Stimulated activated effector memory CD8-positive, alpha-beta T cell treated with anti-CD3 and anti-CD28 coated beads, Interleukin-12 subunit alpha, Interleukin-12 subunit beta, amount 100 ng/mL, for 72 hours (primary cell): ENCODE data around the gene PPP2R5D.
"Not testable (repeated sequence)": the region's sequence is repeated elsewhere in the genome, so short reads cannot be mapped to it uniquely, and the experiment has no call there.

Experiments used
- ATAC-seq: fragments of 150-1000 bp; cut with Tn5 transposase; 2 replicates; pipeline ENCODE4 v1.10.0; 2021
- DNase-seq, 2 donors: peaks; one replicate each; pipeline ENCODE4 v3.0.0; 2021 to 2022; ENCODE audit warnings: low spot score in 2 of 2
- H3K27ac Mint-ChIP-seq: one replicate; pipeline ENCODE4 v1.8.0; 2022; ENCODE audit warnings: mild to moderate bottlenecking, mixed read lengths
- H3K36me3 Mint-ChIP-seq: one replicate; pipeline ENCODE4 v1.8.0; 2022; ENCODE audit warnings: mild to moderate bottlenecking, mixed read lengths
- H3K4me1 Mint-ChIP-seq: one replicate; pipeline ENCODE4 v1.8.0; 2022; ENCODE audit warnings: mixed read lengths
- H3K4me3 Mint-ChIP-seq: one replicate; pipeline ENCODE4 v1.8.0; 2022; ENCODE audit warnings: mild to moderate bottlenecking, mixed read lengths
- H3K9me3 Mint-ChIP-seq: one replicate; pipeline ENCODE4 v1.8.0; 2022; ENCODE audit warnings: mixed read lengths

PPP2R5D gene

DNA sequence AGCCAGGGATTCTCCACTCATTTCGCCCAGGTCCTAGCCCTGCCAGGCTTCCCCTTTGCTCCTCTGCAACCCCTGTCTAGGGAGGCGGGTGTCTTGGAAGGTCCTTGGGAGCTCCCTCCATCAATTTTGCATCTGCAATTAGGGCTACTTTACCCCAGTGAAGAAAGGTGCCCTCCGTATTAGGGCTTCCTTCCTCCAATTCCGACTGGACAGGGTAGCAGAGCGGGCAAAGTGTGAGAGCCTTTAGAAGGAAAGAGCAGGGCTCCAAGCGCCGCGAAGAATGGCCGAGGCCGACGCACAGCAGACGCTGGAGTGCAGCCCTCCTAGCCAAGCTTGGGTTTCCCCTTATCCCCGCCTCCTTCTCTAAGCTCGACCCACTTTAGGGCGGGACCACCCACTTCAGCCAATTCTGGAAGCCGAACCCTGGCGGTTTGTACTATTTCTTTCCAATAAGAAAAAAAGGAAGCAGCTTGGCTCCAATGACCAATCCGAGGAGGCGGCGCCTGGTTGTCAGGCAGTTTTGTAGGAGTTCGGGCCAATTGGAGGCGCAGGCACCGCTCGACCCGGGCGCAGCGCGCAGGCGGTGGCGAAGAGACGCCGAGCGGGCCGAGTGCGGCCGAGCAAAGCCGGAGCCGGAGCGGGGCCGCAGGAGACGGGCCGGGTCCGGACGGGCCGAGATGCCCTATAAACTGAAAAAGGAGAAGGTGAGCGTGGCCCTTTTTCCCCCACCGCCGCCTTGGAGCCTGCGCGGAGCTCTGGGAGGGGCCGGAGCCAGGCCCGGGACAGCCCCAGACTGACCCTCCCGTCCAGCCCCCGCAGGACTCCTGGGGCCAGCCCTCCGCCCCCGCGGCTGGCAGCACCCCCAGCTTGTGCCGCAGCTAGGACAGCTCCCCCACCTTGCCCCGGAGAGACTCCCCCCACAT is at the start of gene PPP2R5D:
Gene PPP2R5D, plus strand, starts transcription at position 570 of the 923 bp plus-strand sequence. Its CDS starts 108 bp downstream, at position 678.
- DNase-seq = peak; percentile 78 to 96
- Mint-ChIP-seq H3K27ac (peak within 1 kb of the TSS; percentile 95), H3K4me1 (peaks cover 59% of the 10 kb centered on the region), H3K36me3 (peaks cover 17% of the 10 kb centered on the region), H3K9me3 (no peaks in the 10 kb centered on the region), H3K4me3 (peak within 1 kb of the TSS; percentile 98)
- ATAC-seq = peak; percentile 94

DNA sequence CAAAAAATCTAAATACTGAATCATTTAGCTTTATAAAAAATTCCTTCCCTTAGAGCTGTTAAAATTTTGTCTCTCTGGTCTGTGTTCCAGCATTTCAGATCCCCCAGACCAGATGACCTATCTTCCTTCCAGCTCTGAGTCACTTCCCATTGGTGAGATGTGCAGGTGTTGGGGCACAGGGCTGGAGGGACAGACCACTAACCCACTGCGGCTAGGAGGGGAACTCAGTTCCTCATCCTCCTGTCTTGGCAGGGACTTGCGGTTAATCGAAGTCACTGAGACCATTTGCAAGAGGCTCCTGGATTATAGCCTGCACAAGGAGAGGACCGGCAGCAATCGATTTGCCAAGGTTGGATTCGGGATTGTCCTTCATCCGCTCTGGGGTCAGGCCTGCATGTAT is 49.0 kb upstream of the PPP2R5D start:
- no peak for ATAC-seq
- no peak overlapping the region for H3K27ac Mint-ChIP-seq
- H3K9me3 Mint-ChIP-seq = no peaks in the 10 kb centered on the region
- no peak for DNase-seq
- H3K36me3 Mint-ChIP-seq = peaks cover 96% of the 10 kb centered on the region
- no peak overlapping the region for H3K4me3 Mint-ChIP-seq
- peaks cover 47% of the 10 kb centered on the region for H3K4me1 Mint-ChIP-seq

DNA sequence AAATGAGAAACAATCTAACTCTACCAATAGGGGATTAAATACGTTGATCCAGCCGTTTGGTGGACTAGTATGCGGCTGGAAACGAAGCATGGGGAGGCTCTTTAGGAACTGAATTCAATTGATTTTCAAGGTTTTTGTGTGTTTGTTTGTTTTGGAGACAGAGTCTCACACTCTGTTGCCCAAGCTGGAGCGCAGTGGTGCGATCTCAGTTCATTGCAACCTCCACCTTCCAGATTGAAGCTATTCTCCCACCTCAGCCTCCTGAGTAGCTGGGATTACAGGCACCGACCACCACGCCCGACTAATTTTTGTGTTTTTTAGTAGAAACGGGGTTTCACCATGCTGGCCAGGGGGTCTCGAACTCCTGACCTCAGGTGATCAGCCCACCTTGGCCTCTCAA is 48.0 kb upstream of the PPP2R5D start:
- peaks cover 96% of the 10 kb centered on the region for H3K36me3 Mint-ChIP-seq
- no peak overlapping the region for H3K4me3 Mint-ChIP-seq
- H3K9me3 Mint-ChIP-seq = no peaks in the 10 kb centered on the region
- DNase-seq (no peak), ATAC-seq (no peak)
- H3K27ac Mint-ChIP-seq = peak overlapping the region; percentile 21
- peaks cover 37% of the 10 kb centered on the region for H3K4me1 Mint-ChIP-seq

- Mint-ChIP-seq H3K27ac (peak overlapping the region; percentile 35), H3K4me3 (no peak overlapping the region), H3K9me3 (no peaks in the 10 kb centered on the region), H3K36me3 (peaks cover 85% of the 10 kb centered on the region), H3K4me1 (peaks cover 24% of the 10 kb centered on the region)
- no peak for ATAC-seq
- DNase-seq = no peak
Observed at GRCh38 chr6:42937548-42938427, 46.6 kb upstream of the PPP2R5D start.

DNA sequence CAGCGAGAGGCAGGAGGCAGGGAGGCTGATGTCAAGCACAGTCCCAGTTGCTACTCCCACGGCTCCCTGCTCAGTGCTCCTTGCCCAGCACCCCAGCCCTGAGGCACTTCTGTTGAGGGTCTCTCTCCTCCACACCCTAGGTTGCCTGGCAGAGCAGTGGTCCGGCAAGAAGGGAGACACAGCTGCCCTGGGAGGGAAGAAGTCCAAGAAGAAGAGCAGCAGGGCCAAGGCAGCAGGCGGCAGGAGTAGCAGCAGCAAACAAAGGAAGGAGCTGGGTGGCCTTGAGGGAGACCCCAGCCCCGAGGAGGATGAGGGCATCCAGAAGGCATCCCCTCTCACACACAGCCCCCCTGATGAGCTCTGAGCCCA is 46.0 kb upstream of the PPP2R5D start:
- ATAC-seq (no peak), DNase-seq (no peak)
- Mint-ChIP-seq H3K4me3 (no peak overlapping the region), H3K4me1 (peaks cover 18% of the 10 kb centered on the region), H3K36me3 (peaks cover 80% of the 10 kb centered on the region), H3K27ac (peak overlapping the region; percentile 35), H3K9me3 (no peaks in the 10 kb centered on the region)

GRCh38 chr6:42938987-42939809 is 45.2 kb upstream of the PPP2R5D start:
- Mint-ChIP-seq H3K4me3 (no peak overlapping the region), H3K9me3 (no peaks in the 10 kb centered on the region), H3K27ac (peak overlapping the region; percentile 54), H3K4me1 (peaks cover 17% of the 10 kb centered on the region), H3K36me3 (peaks cover 80% of the 10 kb centered on the region)
- ATAC-seq = no peak
- DNase-seq = no peak

DNA sequence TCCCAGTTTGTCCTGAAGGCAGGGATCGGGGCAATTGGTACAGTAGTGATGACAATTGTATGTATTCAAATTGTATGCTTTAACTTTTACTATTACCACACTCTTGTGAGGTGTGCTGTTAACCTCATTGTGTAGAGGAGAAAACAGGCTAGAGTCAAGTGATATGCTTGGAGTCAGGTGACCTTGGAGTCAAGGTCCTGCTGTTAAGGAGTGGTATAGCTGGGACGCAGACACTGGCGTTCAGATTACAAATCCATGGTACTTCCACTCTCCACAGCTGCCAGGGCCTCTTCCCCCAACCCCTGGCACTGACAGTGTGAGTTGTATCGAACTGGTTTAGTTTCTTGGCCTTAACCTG is 44.6 kb upstream of the PPP2R5D start:
- no peaks in the 10 kb centered on the region for H3K9me3 Mint-ChIP-seq
- DNase-seq (no peak), ATAC-seq (no peak)
- H3K36me3 Mint-ChIP-seq = peaks cover 79% of the 10 kb centered on the region
- peaks cover 17% of the 10 kb centered on the region for H3K4me1 Mint-ChIP-seq
- peak overlapping the region; percentile 54 for H3K27ac Mint-ChIP-seq
- H3K4me3 Mint-ChIP-seq = no peak overlapping the region

DNA sequence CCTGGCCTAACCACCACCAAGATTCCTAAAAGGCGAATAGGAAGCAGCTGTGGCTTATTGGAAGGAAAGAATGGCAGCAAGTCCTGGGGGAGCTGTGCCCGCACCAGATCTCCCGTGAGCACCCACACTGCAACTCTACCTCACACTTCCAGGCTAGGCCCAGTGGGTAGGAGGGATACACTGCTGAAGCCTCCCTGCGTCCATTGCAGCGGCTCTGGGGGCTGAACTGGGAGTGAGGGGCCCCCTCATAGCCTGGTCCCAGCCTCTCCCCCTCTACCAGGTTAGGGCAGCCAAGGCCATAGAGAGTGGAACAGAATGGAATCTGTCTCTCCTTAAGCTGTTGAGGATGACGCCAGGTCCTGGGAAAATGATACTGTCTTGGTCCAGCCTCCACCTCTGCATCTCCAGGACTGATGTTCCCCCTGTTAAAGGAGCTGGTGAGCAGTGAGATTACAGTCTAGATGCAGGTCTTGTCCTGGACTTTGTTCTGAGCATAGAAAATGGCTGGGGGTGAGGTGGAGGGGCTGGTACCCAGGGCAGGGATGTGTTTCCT is 43.8 kb upstream of the PPP2R5D start:
- peaks cover 17% of the 10 kb centered on the region for H3K4me1 Mint-ChIP-seq
- ATAC-seq (no peak), DNase-seq (no peak)
- H3K4me3 Mint-ChIP-seq = no peak overlapping the region
- H3K27ac Mint-ChIP-seq = peak overlapping the region; percentile 54
- no peaks in the 10 kb centered on the region for H3K9me3 Mint-ChIP-seq
- H3K36me3 Mint-ChIP-seq = peaks cover 76% of the 10 kb centered on the region

DNA sequence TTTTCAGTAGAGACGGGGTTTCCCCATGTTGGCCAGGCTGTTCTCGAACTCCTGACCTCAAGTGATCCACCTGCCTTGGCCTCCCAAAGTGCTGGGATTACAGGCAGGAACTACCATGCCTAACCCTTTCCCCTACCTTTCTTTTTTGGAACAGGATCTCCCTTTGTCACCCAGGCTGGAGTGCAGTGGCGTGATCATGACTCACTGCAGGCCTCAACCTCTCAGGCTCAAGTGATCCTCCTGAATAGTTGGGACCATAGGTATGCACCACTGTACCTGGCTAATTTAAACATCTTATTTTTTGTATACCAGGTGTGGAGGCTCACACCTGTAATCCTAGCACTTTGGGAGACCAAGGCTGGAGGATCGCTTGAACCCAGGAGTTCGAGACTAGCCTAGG is 43.0 kb upstream of the PPP2R5D start:
- H3K4me3 Mint-ChIP-seq, H3K9me3 Mint-ChIP-seq, ATAC-seq, DNase-seq: not testable (repeated sequence)
- Mint-ChIP-seq H3K36me3 (peaks cover 68% of the 10 kb centered on the region), H3K27ac (peak overlapping the region; percentile 54), H3K4me1 (peaks cover 17% of the 10 kb centered on the region)

- no peaks in the 10 kb centered on the region for H3K9me3 Mint-ChIP-seq
- ATAC-seq (no peak), DNase-seq (no peak)
- H3K36me3 Mint-ChIP-seq = peaks cover 58% of the 10 kb centered on the region
- H3K4me1 Mint-ChIP-seq = peaks cover 12% of the 10 kb centered on the region
- H3K27ac Mint-ChIP-seq = no peak overlapping the region
- H3K4me3 Mint-ChIP-seq = no peak overlapping the region
Observed at GRCh38 chr6:42942444-42942843, 41.9 kb upstream of the PPP2R5D start.

GRCh38 chr6:42947950-42948349 is 36.4 kb upstream of the PPP2R5D start:
- Mint-ChIP-seq H3K27ac (peak overlapping the region; percentile 12), H3K9me3 (no peaks in the 10 kb centered on the region), H3K4me1 (no peaks in the 10 kb centered on the region), H3K36me3 (peaks cover 34% of the 10 kb centered on the region), H3K4me3 (no peak overlapping the region)
- ATAC-seq = no peak
- no peak for DNase-seq

- ATAC-seq (no peak), DNase-seq (no peak)
- H3K36me3 Mint-ChIP-seq = peaks cover 14% of the 10 kb centered on the region
- no peak overlapping the region for H3K4me3 Mint-ChIP-seq
- peak overlapping the region; percentile 17 for H3K27ac Mint-ChIP-seq
- no peaks in the 10 kb centered on the region for H3K9me3 Mint-ChIP-seq
- no peaks in the 10 kb centered on the region for H3K4me1 Mint-ChIP-seq
Observed at GRCh38 chr6:42952389-42952788, 32.0 kb upstream of the PPP2R5D start.

DNA sequence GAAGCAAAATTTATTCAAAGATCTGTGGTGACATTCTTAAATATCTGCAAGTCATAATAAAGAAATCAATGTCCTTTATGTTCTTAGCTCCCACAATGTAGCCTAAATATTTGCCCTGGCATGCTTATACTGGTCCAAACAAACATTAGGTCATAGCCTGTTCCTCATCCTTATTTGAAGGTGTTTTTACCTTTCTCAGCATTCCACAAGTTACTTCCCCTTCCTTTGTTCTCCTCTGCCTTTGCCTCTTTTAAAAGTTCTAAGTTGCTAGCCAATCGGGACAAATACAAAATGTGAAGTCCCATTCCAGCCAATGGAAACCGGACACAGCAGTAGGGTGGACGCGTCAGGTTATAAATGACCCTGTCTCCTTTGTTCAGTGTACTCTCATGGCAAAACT is 30.0 kb upstream of the PPP2R5D start:
- H3K4me1 Mint-ChIP-seq, H3K4me3 Mint-ChIP-seq, H3K27ac Mint-ChIP-seq, H3K9me3 Mint-ChIP-seq, DNase-seq, ATAC-seq, H3K36me3 Mint-ChIP-seq: not testable (repeated sequence)

- H3K4me3 Mint-ChIP-seq = no peak overlapping the region
- H3K9me3 Mint-ChIP-seq = no peaks in the 10 kb centered on the region
- H3K4me1 Mint-ChIP-seq = peaks cover 17% of the 10 kb centered on the region
- H3K27ac Mint-ChIP-seq = no peak overlapping the region
- ATAC-seq (no peak), DNase-seq (no peak)
- no peaks in the 10 kb centered on the region for H3K36me3 Mint-ChIP-seq
Observed at GRCh38 chr6:42958125-42958524, 26.2 kb upstream of the PPP2R5D start.

DNA sequence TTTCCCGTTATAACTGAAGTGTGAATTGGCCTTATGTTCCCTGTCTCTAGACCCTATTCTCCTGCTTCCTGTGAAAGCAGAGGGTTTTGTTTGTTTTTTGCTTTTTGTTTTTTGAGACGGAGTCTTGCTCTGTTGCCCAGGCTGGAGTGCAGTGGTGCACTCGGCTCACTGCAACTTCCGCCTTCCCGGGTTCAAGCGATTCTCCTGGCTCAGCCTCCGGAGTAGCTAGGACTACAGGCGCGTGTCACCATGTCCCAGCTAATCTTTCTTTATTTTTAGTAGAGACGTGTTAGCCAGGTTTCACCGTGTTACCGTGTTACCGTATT is 24.5 kb upstream of the PPP2R5D start:
- Mint-ChIP-seq H3K36me3 (peaks cover 8% of the 10 kb centered on the region), H3K27ac (no peak overlapping the region), H3K4me1 (peaks cover 17% of the 10 kb centered on the region), H3K4me3 (peak overlapping the region; percentile 69), H3K9me3 (no peaks in the 10 kb centered on the region)
- DNase-seq = no peak
- no peak for ATAC-seq
